Transverse colon (tissue), 4 donors: ENCODE results near the gene GMFB.
"Not testable (repeated sequence)": the region's sequence is repeated elsewhere in the genome, so short reads cannot be mapped to it uniquely, and the experiment has no call there.

Experiments used
- POLR2A ChIP-seq: fragments of 450-650 bp; IDR thresholded peaks from one replicate; pipeline ENCODE4 v1.6.1; 2016; ENCODE audit warnings: antibody characterized with exemption, mild to moderate bottlenecking, moderate library complexity
- POLR2AphosphoS5 ChIP-seq, 3 donors: sonication (generic); formaldehyde crosslinking; IDR thresholded peaks; one replicate each; pipeline ENCODE4 v1.6.1; 2016; ENCODE audit warnings: antibody characterized with exemption in 3 of 3
- TF ChIP-seq, protein P1 (sequence below), 5 experiments: fragments of 200-600 bp in 3 of 5; fragments of 450-650 bp in 2 of 5; sonication (generic) in 3 of 5; IDR thresholded peaks; 1 replicate in 2 of 5; 2 replicates in 3 of 5; pipeline ENCODE4 v1.5.1; 2016 to 2017; ENCODE audit warnings: antibody characterized with exemption in 5 of 5, inconsistent platforms in 3 of 5, mild to moderate bottlenecking in 2 of 5, moderate library complexity in 1 of 5

DNA sequence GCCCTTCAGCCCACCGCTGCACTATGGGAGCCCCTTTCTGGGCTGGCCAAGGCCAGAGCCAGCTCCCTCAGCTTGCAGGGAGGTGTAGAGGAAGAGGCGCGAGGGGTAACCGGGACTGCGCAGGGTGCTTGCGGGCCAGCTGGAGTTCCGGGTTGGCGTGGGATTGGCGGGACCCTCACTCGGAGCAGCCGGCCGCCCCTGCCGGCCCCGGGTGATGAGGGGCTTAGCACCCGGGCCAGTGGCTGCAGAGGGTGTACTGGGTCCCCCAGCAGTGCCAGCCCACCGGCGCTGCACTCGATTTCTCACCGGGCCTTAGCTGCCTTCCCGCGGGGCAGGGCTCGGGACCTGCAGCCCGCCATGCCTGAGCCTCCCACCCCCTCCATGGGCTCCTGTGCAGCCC is 45.8 kb downstream of the GMFB start:
- TF ChIP-seq, protein P1, sequence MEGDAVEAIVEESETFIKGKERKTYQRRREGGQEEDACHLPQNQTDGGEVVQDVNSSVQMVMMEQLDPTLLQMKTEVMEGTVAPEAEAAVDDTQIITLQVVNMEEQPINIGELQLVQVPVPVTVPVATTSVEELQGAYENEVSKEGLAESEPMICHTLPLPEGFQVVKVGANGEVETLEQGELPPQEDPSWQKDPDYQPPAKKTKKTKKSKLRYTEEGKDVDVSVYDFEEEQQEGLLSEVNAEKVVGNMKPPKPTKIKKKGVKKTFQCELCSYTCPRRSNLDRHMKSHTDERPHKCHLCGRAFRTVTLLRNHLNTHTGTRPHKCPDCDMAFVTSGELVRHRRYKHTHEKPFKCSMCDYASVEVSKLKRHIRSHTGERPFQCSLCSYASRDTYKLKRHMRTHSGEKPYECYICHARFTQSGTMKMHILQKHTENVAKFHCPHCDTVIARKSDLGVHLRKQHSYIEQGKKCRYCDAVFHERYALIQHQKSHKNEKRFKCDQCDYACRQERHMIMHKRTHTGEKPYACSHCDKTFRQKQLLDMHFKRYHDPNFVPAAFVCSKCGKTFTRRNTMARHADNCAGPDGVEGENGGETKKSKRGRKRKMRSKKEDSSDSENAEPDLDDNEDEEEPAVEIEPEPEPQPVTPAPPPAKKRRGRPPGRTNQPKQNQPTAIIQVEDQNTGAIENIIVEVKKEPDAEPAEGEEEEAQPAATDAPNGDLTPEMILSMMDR (IDR thresholded peaks at IDR 0.05), result not testable (repeated sequence)
- TF ChIP-seq POLR2A; POLR2AphosphoS5 (IDR thresholded peaks at IDR 0.05): not testable (repeated sequence)
